K562 (cell line): ENCODE results near the gene RANBP3. TPM values are rescaled to one million over a fixed set of nuclear protein-coding genes. Genes with fewer than 3 reads are reported as not detected.

Experiments used
- ATAC-seq: fragments of 200-7000 bp; cut with Tn5 transposase; 3 replicates; pipeline ENCODE4 v1.9.1; 2020; ENCODE audit warnings: moderate library complexity
- BruUV-seq: library from RNA; stranded (reverse); fragments of 400-500 nt; replicated peaks from 2 replicates; lab custom pipeline; 2021; lab: Mats Ljungman, UMichigan
- CTCF ChIA-PET: fragments of 300-600 bp; formaldehyde crosslinking; extraction: SDS; loops from one replicate; lab custom pipeline; 2021; ENCODE audit warnings: low intra/inter-chr PET ratio; lab: Yijun Ruan, JAX
- POLR2A ChIA-PET: fragments of 300-600, 350-650 bp; sonication (Branson Sonifier 250); formaldehyde crosslinking; extraction: SDS; loops from one replicate; lab custom pipeline; 2021; ENCODE audit warnings: antibody characterized with exemption, inconsistent platforms; lab: Yijun Ruan, JAX
- DNase-seq, 4 experiments: peaks; one replicate each; pipeline versions ENCODE4 v3.0.0 to v3.0.0-alpha.2; 2011 to 2018; ENCODE audit warnings: low spot score in 3 of 4, mixed read lengths in 3 of 4; ENCODE audit errors: extremely low read depth in 1 of 4
- FAIRE-seq: peaks from 2 replicates; lab custom pipeline; 2011; peaks lifted over from hg19 to GRCh38; lab: Jason Lieb, UNC
- H2AFZ ChIP-seq: 2 replicates; pipeline ENCODE4 v1.6.0; 2011; ENCODE audit warnings: low read depth, low read length, control low read depth, inconsistent platforms
- H3K27ac ChIP-seq: fragments of 200-600 bp; 3 replicates; pipeline ENCODE4 v1.8.0; 2011; ENCODE audit warnings: low read depth, mild to moderate bottlenecking, control low read depth, inconsistent platforms, low read length, moderate library complexity, mixed read lengths; ENCODE audit errors: extremely low read depth
- H3K27me3 ChIP-seq, 2 experiments: fragments of 300-600 bp in 1 of 2; 2 replicates in 1 of 2; 3 replicates in 1 of 2; pipeline versions ENCODE4 v1.6.0 to v1.8.0; 2011; ENCODE audit warnings: inconsistent platforms in 2 of 2, low read length in 2 of 2, mild to moderate bottlenecking in 1 of 2, mixed read lengths in 1 of 2, moderate library complexity in 1 of 2; ENCODE audit not compliant: control insufficient read depth in 2 of 2, insufficient read depth in 2 of 2
- H3K36me3 ChIP-seq: fragments of 300-600 bp; 3 replicates; pipeline ENCODE4 v1.8.0; 2011; ENCODE audit warnings: mild to moderate bottlenecking, low read length, inconsistent platforms; ENCODE audit not compliant: control insufficient read depth, insufficient read depth
- H3K4me1 ChIP-seq, 2 experiments: fragments of 200-600 bp in 1 of 2; replicated peaks in 1 of 2; 2 replicates in 1 of 2; 3 replicates in 1 of 2; pipeline versions ENCODE4 v1.5.1 to v1.8.0; 2011; ENCODE audit warnings: inconsistent platforms in 2 of 2, low read length in 2 of 2, mild to moderate bottlenecking in 1 of 2, mixed read lengths in 1 of 2, moderate library complexity in 1 of 2; ENCODE audit not compliant: control insufficient read depth in 2 of 2, insufficient read depth in 2 of 2
- H3K4me2 ChIP-seq: 2 replicates; pipeline ENCODE4 v1.6.1; 2011; ENCODE audit warnings: low read length, control low read depth, inconsistent platforms, mixed read lengths; ENCODE audit not compliant: insufficient read depth
- H3K4me3 ChIP-seq: fragments of 200-600 bp; sonication (generic), shearing (Covaris generic); 2 replicates; pipeline ENCODE4 v1.5.1; 2016; ENCODE audit warnings: control low read depth, inconsistent platforms
- H3K79me2 ChIP-seq: fragments of 200-600 bp; 3 replicates; pipeline ENCODE4 v1.8.0; 2011; ENCODE audit warnings: low read length, inconsistent platforms; ENCODE audit not compliant: control insufficient read depth, insufficient read depth
- H3K9ac ChIP-seq, 2 experiments: 2 replicates each; pipeline versions ENCODE4 v1.6.0 to v1.6.1; 2011; ENCODE audit warnings: low read depth in 2 of 2, low read length in 2 of 2, control low read depth in 1 of 2, inconsistent platforms in 1 of 2, mild to moderate bottlenecking in 1 of 2, mixed read lengths in 1 of 2; ENCODE audit not compliant: insufficient read depth in 1 of 2
- H3K9me1 ChIP-seq: one replicate; pipeline ENCODE4 v1.6.0; 2011; ENCODE audit warnings: inconsistent platforms, mild to moderate bottlenecking, low read length, moderate library complexity; ENCODE audit not compliant: control insufficient read depth, insufficient read depth
- H3K9me3 ChIP-seq: replicated peaks from 2 replicates; pipeline ENCODE4 v1.5.1; 2011; ENCODE audit warnings: low read depth, low read length, inconsistent platforms; ENCODE audit not compliant: control insufficient read depth, insufficient read depth
- H4K20me1 ChIP-seq: replicated peaks from 2 replicates; pipeline ENCODE4 v1.6.1; 2011; ENCODE audit warnings: low read length, inconsistent platforms, mixed read lengths; ENCODE audit not compliant: control insufficient read depth, insufficient read depth
- CREB3L1 ChIP-seq: fragments of 450-650 bp; IDR thresholded peaks from 2 replicates; pipeline ENCODE4 v1.6.1; 2014; ENCODE audit warnings: low read depth, mild to moderate bottlenecking, moderate library complexity, borderline replicate concordance
- FOXM1 ChIP-seq, 2 experiments: fragments of 450-650 bp in 1 of 2; sonication (generic) in 1 of 2; formaldehyde crosslinking in 1 of 2; IDR thresholded peaks; 2 replicates each; pipeline versions ENCODE4 v1.6.1 to v1.9.0; 2017 to 2022; ENCODE audit warnings: low read depth in 2 of 2, mild to moderate bottlenecking in 2 of 2, missing genetic modification reagents in 1 of 2, moderate library complexity in 1 of 2
- MLX ChIP-seq, 2 experiments: fragments of 450-650 bp in 1 of 2; sonication (generic) in 1 of 2; formaldehyde crosslinking; conservative IDR thresholded peaks; 2 replicates each; pipeline versions ENCODE4 v1.4.0 to v1.8.1; 2020 to 2022; ENCODE audit warnings: mild to moderate bottlenecking in 1 of 2, missing genetic modification reagents in 1 of 2
- PTRF ChIP-seq: fragments of 450-650 bp; IDR thresholded peaks from 2 replicates; pipeline ENCODE4 v1.6.1; 2016; ENCODE audit warnings: mild to moderate bottlenecking, missing genetic modification characterization, missing compliant biosample characterization
- TEAD2 ChIP-seq: fragments of 450-650 bp; IDR thresholded peaks from 2 replicates; pipeline ENCODE4 v1.6.1; 2016; ENCODE audit warnings: missing genetic modification characterization, control low read depth, missing compliant biosample characterization
- ZBED1 ChIP-seq: IDR thresholded peaks from 2 replicates; pipeline ENCODE4 v1.6.1; 2014
- WGBS: fragments of 100-300 bp; shearing (Covaris generic); methylation state at CpG from one replicate; pipeline ENCODE4 v1.1.6; 2016; ENCODE audit warnings: low coverage, mixed read lengths; ENCODE audit not compliant: insufficient coverage; ENCODE audit errors: missing lambda C conversion rate; 5-methylcytosine and 5-hydroxymethylcytosine counted together
- in situ Hi-C: fragments of 300-500 bp; cut with MboI; formaldehyde crosslinking; loops from 4 replicates; pipeline ENCODE4 v1.15.0; 2018; ENCODE audit warnings: inconsistent platforms, mixed read lengths
- intact Hi-C: fragments of 100-400 bp; cut with micrococcal nuclease; formaldehyde crosslinking; loops from 2 replicates; pipeline ENCODE4 v1.14.2; 2022
- polyA plus RNA-seq, 8 experiments: library from polyadenylated mRNA; depleted of rRNA in 4 of 8; stranded (reverse) in 5 of 8; unstranded in 3 of 8; fragments of >200 nt; fragmentation: Nextera tagmentation in 2 of 8; fragmentation: Illumina TruSeq in 1 of 8; extraction: Ambion mirVana in 2 of 8; extraction: Trizol in 1 of 8; gene quantifications; 2 replicates each; pipeline versions ENCODE4 v1.2.1 to v1.2.3, GENCODE V29; 2011 to 2014; ENCODE audit warnings: inconsistent platforms in 1 of 8, missing spikeins in 1 of 8
- total RNA-seq, 7 experiments: library from RNA; depleted of rRNA in 6 of 7; stranded (reverse); fragments of >200 nt in 6 of 7; fragmentation: Illumina TruSeq in 2 of 7; extraction: Trizol in 2 of 7; gene quantifications; 2 replicates each; pipeline versions ENCODE4 v1.2.1 to v1.2.3, GENCODE V29; 2011 to 2021; ENCODE audit warnings: low replicate concordance in 1 of 7
- TF ChIP-seq, protein P1 (sequence below): fragments of 450-650 bp; formaldehyde crosslinking; IDR thresholded peaks from 2 replicates; pipeline ENCODE4 v1.4.0; 2022; ENCODE audit warnings: missing genetic modification characterization
- TF ChIP-seq, protein P2 (sequence below): sonication (generic); formaldehyde crosslinking; IDR thresholded peaks from 2 replicates; pipeline ENCODE4 v1.8.1; 2023; ENCODE audit warnings: mild to moderate bottlenecking, missing genetic modification reagents

RANBP3 gene
- total and polyA plus RNA-seq, 9 of the 15 experiments (the other 6 are each of a cell fraction or from before 2014, with no cell fraction given): 0.90 to 95.1 (median 63.2) TPM

- no peak for TF ChIP-seq MLX (CRISPR knock-in tag; conservative IDR thresholded peaks at IDR 0.05)
- TF ChIP-seq, protein P1, sequence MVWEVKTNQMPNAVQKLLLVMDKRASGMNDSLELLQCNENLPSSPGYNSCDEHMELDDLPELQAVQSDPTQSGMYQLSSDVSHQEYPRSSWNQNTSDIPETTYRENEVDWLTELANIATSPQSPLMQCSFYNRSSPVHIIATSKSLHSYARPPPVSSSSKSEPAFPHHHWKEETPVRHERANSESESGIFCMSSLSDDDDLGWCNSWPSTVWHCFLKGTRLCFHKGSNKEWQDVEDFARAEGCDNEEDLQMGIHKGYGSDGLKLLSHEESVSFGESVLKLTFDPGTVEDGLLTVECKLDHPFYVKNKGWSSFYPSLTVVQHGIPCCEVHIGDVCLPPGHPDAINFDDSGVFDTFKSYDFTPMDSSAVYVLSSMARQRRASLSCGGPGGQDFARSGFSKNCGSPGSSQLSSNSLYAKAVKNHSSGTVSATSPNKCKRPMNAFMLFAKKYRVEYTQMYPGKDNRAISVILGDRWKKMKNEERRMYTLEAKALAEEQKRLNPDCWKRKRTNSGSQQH (CRISPR knock-in tag): no peak
These were observed 33.3 kb upstream of the RANBP3 start (continued) for GRCh38 chr19:6011206-6011605.

DNA sequence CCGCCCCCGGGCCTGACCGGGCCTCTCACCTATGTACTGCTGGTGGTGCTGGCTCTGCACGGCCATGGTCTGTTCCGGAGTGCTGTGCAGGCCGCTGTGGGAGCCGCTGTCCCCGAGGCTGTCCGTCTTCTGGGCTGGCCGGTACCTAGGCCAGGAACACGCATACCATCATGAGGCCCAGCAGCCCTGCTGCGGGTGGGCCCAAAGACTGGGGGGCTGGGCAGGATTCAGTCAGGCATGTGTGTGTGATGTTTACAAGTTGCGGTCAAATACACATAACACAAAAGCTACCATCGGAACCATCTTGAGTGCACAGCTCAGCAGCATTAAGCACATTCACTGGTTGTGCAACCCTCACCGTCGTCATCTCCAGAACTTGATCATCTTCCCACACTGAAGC, 32.2 kb upstream of the RANBP3 start:
- Histone ChIP-seq H3K79me2 (no peaks in the 10 kb centered on the region), H3K4me3 (no peak overlapping the region), H3K27ac (no peak overlapping the region), H2AFZ (no peak overlapping the region), H4K20me1 (no peaks in the 10 kb centered on the region), H3K9ac (0 out of 4 replicates have a peak overlapping the region, but pooled peaks of 1 of the 2 experiments have one; percentile 10), H3K4me1 (peaks cover 0 to 12% of the 10 kb centered on the region in 2 experiments; a peak in 1 of 5 replicates), H3K4me2 (no peak overlapping the region), H3K9me3 (no peaks in the 10 kb centered on the region), H3K36me3 (no peaks in the 10 kb centered on the region; the same call in 2 of the 3 replicates), H3K27me3 (no peaks in the 10 kb centered on the region; a peak in 1 of 5 replicates), H3K9me1 (no peaks in the 10 kb centered on the region)
- in situ Hi-C loops: no loop called here
- TF ChIP-seq ZBED1 (no peak), FOXM1 (IDR thresholded peaks at IDR 0.05; ENCODE audit: low read depth) (no peak), FOXM1 (CRISPR knock-in tag; IDR thresholded peaks at IDR 0.05; ENCODE audit: low read depth) (no peak), TEAD2 (tag) (no peak), CREB3L1 (no peak), PTRF (tag) (no peak)
- TF ChIP-seq, protein P2, sequence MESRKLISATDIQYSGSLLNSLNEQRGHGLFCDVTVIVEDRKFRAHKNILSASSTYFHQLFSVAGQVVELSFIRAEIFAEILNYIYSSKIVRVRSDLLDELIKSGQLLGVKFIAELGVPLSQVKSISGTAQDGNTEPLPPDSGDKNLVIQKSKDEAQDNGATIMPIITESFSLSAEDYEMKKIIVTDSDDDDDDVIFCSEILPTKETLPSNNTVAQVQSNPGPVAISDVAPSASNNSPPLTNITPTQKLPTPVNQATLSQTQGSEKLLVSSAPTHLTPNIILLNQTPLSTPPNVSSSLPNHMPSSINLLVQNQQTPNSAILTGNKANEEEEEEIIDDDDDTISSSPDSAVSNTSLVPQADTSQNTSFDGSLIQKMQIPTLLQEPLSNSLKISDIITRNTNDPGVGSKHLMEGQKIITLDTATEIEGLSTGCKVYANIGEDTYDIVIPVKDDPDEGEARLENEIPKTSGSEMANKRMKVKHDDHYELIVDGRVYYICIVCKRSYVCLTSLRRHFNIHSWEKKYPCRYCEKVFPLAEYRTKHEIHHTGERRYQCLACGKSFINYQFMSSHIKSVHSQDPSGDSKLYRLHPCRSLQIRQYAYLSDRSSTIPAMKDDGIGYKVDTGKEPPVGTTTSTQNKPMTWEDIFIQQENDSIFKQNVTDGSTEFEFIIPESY (CRISPR knock-in tag): no peak
- ATAC-seq (no peak), FAIRE-seq (no peak), DNase-seq (no peak)
- no TSS peak for BruUV-seq
- intact Hi-C loops: no loop called here
- WGBS: 77% methylated on average over 16 of the region's 16 CpGs
- ChIA-PET CTCF (no interaction called here), POLR2A (interaction anchor here (0.6 to 0.7 kb wide), 3 partner anchors 53 to 328 kb away, joined by 3 read pairs; no protein-coding TSS in a partner anchor)
